SU-DHL-6 (cell line): ENCODE measurements around the gene TMEM225B.

Source experiments
- H2AFZ ChIP-seq: fragments of 200-600 bp; sonication (generic); 2 replicates; pipeline ENCODE4 v1.6.1; 2014; ENCODE audit warnings: low read depth, mild to moderate bottlenecking, moderate library complexity, mixed read lengths, antibody characterized with exemption, low read length; ENCODE audit not compliant: severe bottlenecking
- H3F3A ChIP-seq: fragments of 200-600 bp; shearing (Covaris generic); 2 replicates; pipeline ENCODE4 v1.6.0; 2016; ENCODE audit warnings: antibody characterized with exemption, mild to moderate bottlenecking; ENCODE audit not compliant: insufficient read depth
- H3K27ac ChIP-seq: fragments of 200-600 bp; sonication (generic); 2 replicates; pipeline ENCODE4 v1.5.1; 2016; ENCODE audit warnings: low read depth, mild to moderate bottlenecking, low read length, moderate library complexity, mixed read lengths
- H3K27me3 ChIP-seq: fragments of 200-600 bp; sonication (generic), shearing (Covaris generic); 2 replicates; pipeline ENCODE4 v1.6.0; 2014; ENCODE audit warnings: mild to moderate bottlenecking, low read length
- H3K36me3 ChIP-seq: fragments of 200-600 bp; sonication (generic); 2 replicates; pipeline ENCODE4 v1.6.1; 2014; ENCODE audit warnings: mild to moderate bottlenecking, low read length, mixed read lengths
- H3K4me2 ChIP-seq: fragments of 300-600, 200-600 bp; shearing (Covaris generic), sonication (generic); 2 replicates; pipeline ENCODE4 v1.6.0; 2014; ENCODE audit warnings: low read length, low read depth, mild to moderate bottlenecking; ENCODE audit not compliant: poor library complexity, severe bottlenecking
- H3K4me3 ChIP-seq: fragments of 200-600 bp; sonication (generic); 2 replicates; pipeline ENCODE4 v1.5.1; 2014; ENCODE audit warnings: antibody characterized with exemption, low read length, mild to moderate bottlenecking, mixed read lengths; ENCODE audit not compliant: insufficient read depth, poor library complexity, severe bottlenecking
- H3K79me2 ChIP-seq: fragments of 200-600 bp; sonication (generic); 2 replicates; pipeline ENCODE4 v1.6.1; 2014; ENCODE audit warnings: mild to moderate bottlenecking, low read length, moderate library complexity; ENCODE audit not compliant: insufficient read depth
- H3K9ac ChIP-seq: fragments of 200-600 bp; sonication (generic); 2 replicates; pipeline ENCODE4 v1.7.0; 2014; ENCODE audit warnings: mild to moderate bottlenecking, low read length
- H3K9me2 ChIP-seq: fragments of 200-600 bp; sonication (generic); replicated peaks from 2 replicates; pipeline ENCODE4 v1.6.1; 2014; ENCODE audit warnings: low read length; ENCODE audit not compliant: insufficient read depth
- H3K9me3 ChIP-seq: fragments of 200-600 bp; sonication (generic); 2 replicates; pipeline ENCODE4 v1.6.1; 2014; ENCODE audit warnings: low read length, mixed read lengths; ENCODE audit not compliant: insufficient read depth
- H4K20me1 ChIP-seq: fragments of 200-600 bp; sonication (generic); 2 replicates; pipeline ENCODE4 v1.6.1; 2014; ENCODE audit warnings: low read depth, mild to moderate bottlenecking, antibody characterized with exemption, low read length, moderate library complexity, mixed read lengths
- CTCF ChIP-seq: fragments of 200-600 bp; sonication (generic); IDR thresholded peaks from one replicate; pipeline ENCODE4 v1.5.1; 2017; ENCODE audit warnings: antibody characterized with exemption, mild to moderate bottlenecking, low read length, moderate library complexity; ENCODE audit not compliant: insufficient read depth, poor library complexity, severe bottlenecking
- EZH2phosphoT487 ChIP-seq: fragments of 200-600 bp; sonication (generic), shearing (Covaris generic); conservative IDR thresholded peaks from 2 replicates; pipeline ENCODE4 v1.6.1; 2018; ENCODE audit warnings: mild to moderate bottlenecking, antibody characterized with exemption, low read length, moderate library complexity, mixed read lengths

TMEM225B gene

GRCh38 chr7:99553039-99553438 is 45.0 kb upstream of the TMEM225B start:
- Histone ChIP-seq H3K9ac (no peak overlapping the region), H3K4me2 (no peak overlapping the region)
- TF ChIP-seq CTCF (no peak), EZH2phosphoT487 (no peak)

GRCh38 chr7:99554939-99555338 is 43.1 kb upstream of the TMEM225B start:
- peaks cover 8% of the 10 kb centered on the region; the same call in 1 of the 2 replicates for H3K36me3 ChIP-seq
- no peaks in the 10 kb centered on the region for H3K9me2 ChIP-seq
- no peaks in the 10 kb centered on the region for H4K20me1 ChIP-seq
- H3K27ac ChIP-seq = no peak overlapping the region
- H3F3A ChIP-seq = peaks cover 25% of the 10 kb centered on the region
- no peak overlapping the region for H2AFZ ChIP-seq
- H3K79me2 ChIP-seq = peaks cover 62% of the 10 kb centered on the region
- no peak overlapping the region for H3K9ac ChIP-seq
- TF ChIP-seq EZH2phosphoT487 = no peak
- TF ChIP-seq CTCF = no peak
- H3K27me3 ChIP-seq = no peaks in the 10 kb centered on the region
- H3K9me3 ChIP-seq = no peaks in the 10 kb centered on the region
- no peak overlapping the region for H3K4me3 ChIP-seq
- no peak overlapping the region for H3K4me2 ChIP-seq

More at GRCh38 chr7:99553039-99553438, 45.0 kb upstream of the TMEM225B start:
- Histone ChIP-seq H3K9me2 (no peaks in the 10 kb centered on the region), H2AFZ (no peak overlapping the region), H3F3A (peaks cover 25% of the 10 kb centered on the region), H3K27ac (no peak overlapping the region), H3K27me3 (no peaks in the 10 kb centered on the region), H3K36me3 (peaks cover 8% of the 10 kb centered on the region; the same call in 1 of the 2 replicates), H3K9me3 (no peaks in the 10 kb centered on the region), H3K79me2 (peaks cover 45% of the 10 kb centered on the region), H4K20me1 (no peaks in the 10 kb centered on the region), H3K4me3 (no peak overlapping the region)

DNA sequence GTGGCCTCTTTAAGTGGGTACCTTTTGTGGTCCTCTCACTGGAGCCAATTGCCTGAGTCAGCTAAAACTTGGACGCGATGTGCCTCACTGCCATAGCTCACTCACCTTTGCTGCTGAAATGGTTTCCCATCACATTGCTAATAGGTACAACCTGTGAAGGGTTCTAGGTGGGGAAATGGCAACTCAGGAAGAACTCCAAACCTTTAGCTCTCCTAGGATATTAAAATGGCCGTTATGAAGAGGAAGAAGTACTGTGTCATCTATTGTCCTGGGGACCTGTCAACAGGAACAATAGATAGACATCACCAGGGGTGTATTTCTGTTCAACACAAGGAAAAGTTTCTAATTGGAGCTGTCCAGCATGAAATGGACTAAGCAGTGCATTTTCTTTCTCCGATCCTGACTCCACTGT is 40.9 kb upstream of the TMEM225B start:
- H2AFZ ChIP-seq = no peak overlapping the region
- H3K79me2 ChIP-seq = peaks cover 67% of the 10 kb centered on the region
- peak overlapping the region; percentile 91 for H3K4me3 ChIP-seq
- peak overlapping the region; percentile 84 for H3K27ac ChIP-seq
- peaks cover 25% of the 10 kb centered on the region for H3F3A ChIP-seq
- H3K4me2 ChIP-seq = peak overlapping the region; percentile 74
- H3K27me3 ChIP-seq = no peaks in the 10 kb centered on the region
- H3K36me3 ChIP-seq = peaks cover 25% of the 10 kb centered on the region
- no peaks in the 10 kb centered on the region for H3K9me2 ChIP-seq
- no peaks in the 10 kb centered on the region for H3K9me3 ChIP-seq
- no peak for TF ChIP-seq EZH2phosphoT487
- H4K20me1 ChIP-seq = no peaks in the 10 kb centered on the region
- H3K9ac ChIP-seq = peak overlapping the region; percentile 95

GRCh38 chr7:99557940-99558305 is 40.1 kb upstream of the TMEM225B start:
- H3K4me3 ChIP-seq = peak overlapping the region; percentile 91
- no peak for TF ChIP-seq CTCF
- no peak for TF ChIP-seq EZH2phosphoT487
- peaks cover 71% of the 10 kb centered on the region for H3K79me2 ChIP-seq
- H4K20me1 ChIP-seq = no peaks in the 10 kb centered on the region
- peak overlapping the region; percentile 84 for H3K27ac ChIP-seq
- H3K36me3 ChIP-seq = peaks cover 33% of the 10 kb centered on the region
- no peaks in the 10 kb centered on the region for H3K9me3 ChIP-seq
- H2AFZ ChIP-seq = peak overlapping the region; percentile 87
- peak overlapping the region; percentile 95 for H3K9ac ChIP-seq
- H3K4me2 ChIP-seq = peak overlapping the region; percentile 74
- H3K9me2 ChIP-seq = no peaks in the 10 kb centered on the region
- H3K27me3 ChIP-seq = no peaks in the 10 kb centered on the region
- peaks cover 25% of the 10 kb centered on the region for H3F3A ChIP-seq
